Neural progenitor cell (in vitro differentiated cells): Measurements from ENCODE around the gene BARHL2.

Experiments
- CTCF ChIP-seq: fragments of 200-600 bp; sonication (generic); IDR thresholded peaks from 2 replicates; pipeline ENCODE4 v1.5.1; 2017; ENCODE audit warnings: antibody characterized with exemption, mild to moderate bottlenecking
- EZH2 ChIP-seq: fragments of 200-600 bp; sonication (generic); IDR thresholded peaks from 2 replicates; pipeline ENCODE4 v1.6.1; 2017; ENCODE audit warnings: antibody characterized with exemption, mild to moderate bottlenecking, moderate library complexity

GRCh38 chr1:90725657-90726424, 8.7 kb upstream of the BARHL2 start:
- TF ChIP-seq CTCF (no peak), EZH2 (peak; percentile 5)
